Renal pelvis (tissue), 12 donors: Measurements from ENCODE around the gene SELENOP. TPM values are rescaled to one million over a fixed set of nuclear protein-coding genes. Genes with fewer than 3 reads are reported as not detected.
"Not testable (repeated sequence)": the region's sequence is repeated elsewhere in the genome, so short reads cannot be mapped to it uniquely, and the experiment has no call there.

Experiments
- DNase-seq: peaks from one replicate; pipeline ENCODE4 v3.0.0-alpha.2; 2013
- long read RNA-seq, 16 experiments: transcript quantifications; one replicate each; lab custom pipeline, GENCODE V29; 2026
- polyA plus RNA-seq, 3 donors: library from polyadenylated mRNA; unstranded; fragments of 120-200 nt; gene quantifications; one replicate each; pipeline ENCODE4 v1.2.1, GENCODE V29; 2013; ENCODE audit not compliant: insufficient read length in 3 of 3

The SELENOP gene
- 100 to 1,000 TPM; 416 to 470 (median 425) TPM for polyA plus RNA-seq
- long read RNA-seq, donor 1, transcript SELENOP-202 (3 exons, 799 nt), result minor isoform, 28 of 238 reads
- long read RNA-seq, donor 1, transcript SELENOP-214 (5 exons, 2,243 nt), result major isoform, 172 of 238 reads
- long read RNA-seq, donor 1, transcript SELENOP-213 (3 exons, 653 nt), result minor isoform, 8 of 238 reads
- long read RNA-seq, donor 1, partial matches to known transcripts, result 10 of 238 reads
- long read RNA-seq, donor 1, other reads (novel, unspliced or antisense), result 11 of 238 reads
- long read RNA-seq, donor 2, transcript SELENOP-214 (5 exons, 2,243 nt), result major isoform, 215 of 297 reads
- long read RNA-seq, donor 2, transcript SELENOP-202 (3 exons, 799 nt), result minor isoform, 36 of 297 reads
- long read RNA-seq, donor 2, transcript SELENOP-209 (6 exons, 1,853 nt), result minor isoform, 5 of 297 reads
- long read RNA-seq, donor 2, transcript SELENOP-205 (2 exons, 606 nt), result minor isoform, 8 of 297 reads
- long read RNA-seq, donor 2, partial matches to known transcripts, result 8 of 297 reads
- long read RNA-seq, donor 2, other reads (novel, unspliced or antisense), result 18 of 297 reads
- long read RNA-seq, donor 3, transcript SELENOP-214 (5 exons, 2,243 nt), result major isoform, 128 of 184 reads
- long read RNA-seq, donor 3, transcript SELENOP-202 (3 exons, 799 nt), result minor isoform, 22 of 184 reads
- long read RNA-seq, donor 3, transcript SELENOP-213 (3 exons, 653 nt), result minor isoform, 6 of 184 reads
- long read RNA-seq, donor 3, partial matches to known transcripts, result 14 of 184 reads
- long read RNA-seq, donor 3, other reads (novel, unspliced or antisense), result 6 of 184 reads
- long read RNA-seq, donor 4, transcript SELENOP-213 (3 exons, 653 nt), result minor isoform, 7 of 279 reads
- long read RNA-seq, donor 4, transcript SELENOP-209 (6 exons, 1,853 nt), result minor isoform, 5 of 279 reads
- long read RNA-seq, donor 4, transcript SELENOP-202 (3 exons, 799 nt), result minor isoform, 30 of 279 reads
- long read RNA-seq, donor 4, transcript SELENOP-214 (5 exons, 2,243 nt), result major isoform, 211 of 279 reads
- long read RNA-seq, donor 4, partial matches to known transcripts, result 18 of 279 reads
- long read RNA-seq, donor 4, other reads (novel, unspliced or antisense), result 6 of 279 reads
- long read RNA-seq, donor 5, full-length matches to known transcripts, result 123 of 131 reads
- long read RNA-seq, donor 5, partial matches to known transcripts, result 8 of 131 reads
- long read RNA-seq, donor 5, other reads (novel, unspliced or antisense), result 0 of 131 reads
- long read RNA-seq, donor 6, transcript SELENOP-202 (3 exons, 799 nt), result minor isoform, 31 of 250 reads
- long read RNA-seq, donor 6, transcript SELENOP-209 (6 exons, 1,853 nt), result minor isoform, 5 of 250 reads
- long read RNA-seq, donor 6, transcript SELENOP-214 (5 exons, 2,243 nt), result major isoform, 186 of 250 reads
- long read RNA-seq, donor 6, partial matches to known transcripts, result 14 of 250 reads
- long read RNA-seq, donor 6, other reads (novel, unspliced or antisense), result 5 of 250 reads
- long read RNA-seq, donor 7, transcript SELENOP-213 (3 exons, 653 nt), result minor isoform, 6 of 682 reads
- long read RNA-seq, donor 7, transcript SELENOP-214 (5 exons, 2,243 nt), result major isoform, 211 of 682 reads
- long read RNA-seq, donor 7, transcript SELENOP-202 (3 exons, 799 nt), result minor isoform, 30 of 682 reads
- long read RNA-seq, donor 7, transcript SELENOP-209 (6 exons, 1,853 nt), result minor isoform, 8 of 682 reads
- long read RNA-seq, donor 7, partial matches to known transcripts, result 417 of 682 reads
- long read RNA-seq, donor 7, other reads (novel, unspliced or antisense), result 6 of 682 reads
- long read RNA-seq, donor 8, transcript SELENOP-213 (3 exons, 653 nt), result minor isoform, 7 of 143 reads
- long read RNA-seq, donor 8, transcript SELENOP-214 (5 exons, 2,243 nt), result major isoform, 121 of 143 reads
- long read RNA-seq, donor 8, transcript SELENOP-202 (3 exons, 799 nt), result minor isoform, 11 of 143 reads
- long read RNA-seq, donor 8, partial matches to known transcripts, result 0 of 143 reads
- long read RNA-seq, donor 8, other reads (novel, unspliced or antisense), result 0 of 143 reads
- long read RNA-seq, donor 9, transcript SELENOP-213 (3 exons, 653 nt), result minor isoform, 6 of 338 reads
- long read RNA-seq, donor 9, transcript SELENOP-214 (5 exons, 2,243 nt), result major isoform, 253 of 338 reads
- long read RNA-seq, donor 9, transcript SELENOP-209 (6 exons, 1,853 nt), result minor isoform, 7 of 338 reads
- long read RNA-seq, donor 9, transcript SELENOP-202 (3 exons, 799 nt), result minor isoform, 24 of 338 reads
- long read RNA-seq, donor 9, partial matches to known transcripts, result 27 of 338 reads
- long read RNA-seq, donor 9, other reads (novel, unspliced or antisense), result 15 of 338 reads
- long read RNA-seq, donor 10, transcript SELENOP-202 (3 exons, 799 nt), result minor isoform, 30 of 250 reads
- long read RNA-seq, donor 10, transcript SELENOP-213 (3 exons, 653 nt), result minor isoform, 6 of 250 reads
- long read RNA-seq, donor 10, transcript SELENOP-214 (5 exons, 2,243 nt), result major isoform, 173 of 250 reads
- long read RNA-seq, donor 10, transcript SELENOP-205 (2 exons, 606 nt), result minor isoform, 5 of 250 reads
- long read RNA-seq, donor 10, partial matches to known transcripts, result 21 of 250 reads
- long read RNA-seq, donor 10, other reads (novel, unspliced or antisense), result 8 of 250 reads
- long read RNA-seq, donor 11, transcript SELENOP-214 (5 exons, 2,243 nt), result major isoform, 141 of 181 reads
- long read RNA-seq, donor 11, transcript SELENOP-213 (3 exons, 653 nt), result minor isoform, 5 of 181 reads
- long read RNA-seq, donor 11, transcript SELENOP-202 (3 exons, 799 nt), result minor isoform, 14 of 181 reads
- long read RNA-seq, donor 11, partial matches to known transcripts, result 10 of 181 reads
- long read RNA-seq, donor 11, other reads (novel, unspliced or antisense), result 5 of 181 reads
- long read RNA-seq, donor 12, transcript SELENOP-209 (6 exons, 1,853 nt), result minor isoform, 7 of 386 reads
- long read RNA-seq, donor 12, transcript SELENOP-205 (2 exons, 606 nt), result minor isoform, 9 of 386 reads
- long read RNA-seq, donor 12, transcript SELENOP-214 (5 exons, 2,243 nt), result major isoform, 272 of 386 reads
- long read RNA-seq, donor 12, transcript SELENOP-202 (3 exons, 799 nt), result minor isoform, 37 of 386 reads
- long read RNA-seq, donor 12, partial matches to known transcripts, result 36 of 386 reads
- long read RNA-seq, donor 12, other reads (novel, unspliced or antisense), result 18 of 386 reads
- long read RNA-seq, donor 13, full-length matches to known transcripts, result 103 of 116 reads
- long read RNA-seq, donor 13, partial matches to known transcripts, result 13 of 116 reads
- long read RNA-seq, donor 13, other reads (novel, unspliced or antisense), result 0 of 116 reads
- long read RNA-seq, donor 14, transcript SELENOP-202 (3 exons, 799 nt), result minor isoform, 42 of 396 reads
- long read RNA-seq, donor 14, transcript SELENOP-213 (3 exons, 653 nt), result minor isoform, 10 of 396 reads
- long read RNA-seq, donor 14, transcript SELENOP-205 (2 exons, 606 nt), result minor isoform, 7 of 396 reads
- long read RNA-seq, donor 14, transcript SELENOP-214 (5 exons, 2,243 nt), result major isoform, 254 of 396 reads
- long read RNA-seq, donor 14, partial matches to known transcripts, result 52 of 396 reads
- long read RNA-seq, donor 14, other reads (novel, unspliced or antisense), result 21 of 396 reads
- long read RNA-seq, donor 15, transcript SELENOP-213 (3 exons, 653 nt), result minor isoform, 10 of 486 reads
- long read RNA-seq, donor 15, transcript SELENOP-202 (3 exons, 799 nt), result minor isoform, 39 of 486 reads
- long read RNA-seq, donor 15, transcript SELENOP-209 (6 exons, 1,853 nt), result minor isoform, 8 of 486 reads
- long read RNA-seq, donor 15, transcript SELENOP-214 (5 exons, 2,243 nt), result major isoform, 370 of 486 reads
- long read RNA-seq, donor 15, partial matches to known transcripts, result 32 of 486 reads
- long read RNA-seq, donor 15, other reads (novel, unspliced or antisense), result 21 of 486 reads
- long read RNA-seq, donor 16, transcript SELENOP-202 (3 exons, 799 nt), result minor isoform, 21 of 277 reads
- long read RNA-seq, donor 16, transcript SELENOP-214 (5 exons, 2,243 nt), result major isoform, 220 of 277 reads
- long read RNA-seq, donor 16, transcript SELENOP-213 (3 exons, 653 nt), result minor isoform, 7 of 277 reads
- long read RNA-seq, donor 16, partial matches to known transcripts, result 17 of 277 reads
- long read RNA-seq, donor 16, other reads (novel, unspliced or antisense), result 7 of 277 reads

- DNase-seq, result peak; percentile 91
These were observed at the start of gene SELENOP for GRCh38 chr5:42811591-42812446. Gene SELENOP (minus strand): TSS chr5:42811892. CDS start chr5:42808353, 3,539 bp downstream.

- DNase-seq, result no peak
These were observed 47.0 kb upstream of the SELENOP start for GRCh38 chr5:42858687-42859086.

DNA sequence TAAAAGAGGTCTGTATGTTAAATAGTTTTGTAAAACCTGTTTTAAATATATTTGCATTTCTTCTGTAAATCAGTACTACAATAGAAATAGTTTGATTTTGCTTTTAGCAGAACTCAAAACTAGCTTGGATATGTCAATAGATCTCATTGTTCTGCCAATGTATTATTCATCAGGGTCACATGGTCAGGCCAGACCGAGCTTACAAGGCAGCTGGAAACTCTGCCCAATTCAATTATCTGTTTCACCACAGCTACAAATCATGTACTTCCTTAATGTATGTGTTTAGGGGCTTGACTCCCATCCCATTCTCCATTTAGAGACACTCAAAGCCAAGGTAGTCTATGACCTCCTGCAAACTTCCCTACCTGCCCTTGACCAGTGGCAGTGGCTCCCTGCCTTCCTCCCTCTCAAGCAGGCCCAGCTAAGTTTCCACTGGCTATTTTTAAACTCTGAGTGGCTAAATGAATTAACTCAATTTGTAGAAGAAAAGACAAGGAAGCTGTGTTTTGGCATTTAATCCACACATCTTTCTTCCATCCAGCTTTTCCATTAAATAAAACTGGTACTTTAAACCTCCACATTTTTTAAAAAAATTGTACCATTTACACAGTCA lies 46.4 kb upstream of the SELENOP start:
- DNase-seq, result no peak

DNA sequence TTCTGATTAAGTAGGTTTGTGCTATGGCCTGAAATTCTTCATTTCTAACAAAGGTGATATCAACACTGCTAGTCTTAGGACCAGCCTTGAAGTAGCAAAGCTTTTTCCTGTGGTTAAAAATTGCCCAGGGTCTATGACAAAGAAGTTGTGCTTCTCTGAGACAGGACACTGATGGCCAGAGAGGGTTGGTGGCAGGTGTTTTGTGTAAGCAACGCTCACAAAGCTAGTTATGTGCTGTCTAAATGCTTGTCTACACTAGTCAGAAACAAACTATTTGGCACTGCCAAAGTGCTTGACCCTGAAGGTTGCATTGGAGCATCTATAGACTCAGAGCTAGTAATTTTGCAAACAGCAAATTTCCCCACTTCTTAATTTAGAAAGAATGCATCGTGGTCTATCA lies 44.1 kb upstream of the SELENOP start:
- no peak for DNase-seq

DNA sequence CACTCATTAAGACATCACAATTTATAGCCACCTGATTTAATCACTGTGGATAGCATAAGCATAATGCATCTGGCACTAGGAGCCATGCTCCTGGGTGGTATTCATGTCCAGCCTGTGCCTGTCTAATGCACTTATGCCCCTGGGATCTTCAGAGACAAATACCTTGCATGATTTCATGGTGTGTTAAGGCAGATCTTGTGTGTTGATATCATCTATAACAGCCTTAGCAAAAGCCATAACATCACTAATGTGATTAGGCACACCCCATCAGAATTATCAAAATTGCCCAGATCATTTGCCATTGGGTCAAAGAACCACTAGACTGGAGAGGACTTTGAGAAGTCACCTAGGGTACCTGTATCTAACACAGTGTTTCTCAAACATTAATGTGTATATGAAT lies 43.7 kb upstream of the SELENOP start:
- DNase-seq, result no peak

DNA sequence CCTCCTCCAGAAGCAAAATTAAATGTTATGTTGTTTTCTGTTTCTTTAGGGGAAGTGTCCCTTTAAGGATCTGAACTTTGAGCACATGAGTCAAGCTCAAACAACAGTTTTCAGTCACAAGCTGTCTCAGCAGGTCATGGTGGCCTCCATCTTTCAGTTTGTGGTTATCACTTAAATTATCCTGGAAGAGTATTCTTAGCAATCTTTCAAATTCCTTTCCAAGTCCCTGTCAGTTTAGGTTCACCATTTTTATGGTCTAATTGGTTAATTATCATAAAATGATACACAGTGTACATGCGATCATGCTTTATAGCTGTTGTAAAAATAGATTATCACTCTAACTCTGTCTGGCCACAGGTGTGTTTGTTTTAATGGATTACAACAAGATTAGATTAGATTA lies 43.1 kb upstream of the SELENOP start:
- DNase-seq, result no peak

DNA sequence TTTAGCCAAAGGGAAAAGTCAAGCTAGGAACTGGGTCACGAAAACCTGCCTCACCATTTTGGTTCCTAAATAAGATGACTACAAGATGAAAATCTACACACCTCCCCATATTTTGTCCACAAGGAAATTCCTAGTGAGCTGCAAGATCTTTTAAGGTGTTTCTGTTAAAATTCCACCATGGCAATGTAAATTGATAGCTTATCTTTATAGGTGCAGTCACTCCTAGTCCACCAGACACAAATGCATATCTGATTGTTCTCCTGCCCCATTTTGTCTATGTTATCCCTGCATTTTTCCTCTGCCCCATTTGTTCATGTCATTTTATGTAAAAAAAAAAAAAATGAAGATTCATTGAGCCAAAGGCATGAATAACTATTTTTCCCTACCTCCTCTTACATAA lies 41.1 kb upstream of the SELENOP start:
- DNase-seq, result no peak

DNA sequence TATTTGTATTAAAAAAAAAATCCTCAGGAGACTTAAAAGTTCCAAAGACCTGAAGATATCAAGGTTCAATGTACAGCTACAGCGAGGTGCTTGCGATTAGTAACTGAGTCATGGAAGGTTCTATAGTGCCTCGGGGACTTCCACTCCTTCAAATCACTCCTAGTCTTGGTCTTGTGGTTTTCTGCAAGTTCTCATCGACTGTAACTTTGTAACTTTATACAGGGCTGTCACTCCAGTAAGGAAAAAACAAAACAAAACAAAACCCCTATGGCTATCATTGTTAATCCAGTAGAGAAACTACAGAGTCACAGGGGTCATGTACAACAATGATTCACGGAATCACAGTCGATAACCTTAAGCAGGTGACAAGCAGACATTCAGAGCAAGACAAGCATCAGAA lies 39.8 kb upstream of the SELENOP start:
- no peak for DNase-seq

DNA sequence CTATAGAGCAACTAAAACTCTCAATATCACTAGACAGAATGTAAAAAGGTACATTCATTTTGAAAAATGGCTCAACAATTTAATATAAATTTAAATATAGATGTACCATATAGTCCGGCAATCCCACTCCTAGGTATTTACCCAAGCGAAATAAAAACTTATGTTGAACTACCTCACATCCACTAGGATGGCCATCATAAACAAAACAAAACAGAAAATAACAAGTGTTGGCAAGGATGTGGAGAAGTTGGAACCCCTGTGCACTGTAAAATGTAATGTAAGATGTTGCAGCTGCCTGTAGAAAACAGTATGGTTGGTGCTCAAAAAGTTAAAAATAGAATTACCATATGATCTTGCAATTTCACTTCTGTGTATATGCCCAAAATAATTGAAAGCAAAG lies 36.9 kb upstream of the SELENOP start:
- no peak for DNase-seq

- not testable (repeated sequence) for DNase-seq
These were observed 32.7 kb upstream of the SELENOP start for GRCh38 chr5:42844408-42844807.

DNA sequence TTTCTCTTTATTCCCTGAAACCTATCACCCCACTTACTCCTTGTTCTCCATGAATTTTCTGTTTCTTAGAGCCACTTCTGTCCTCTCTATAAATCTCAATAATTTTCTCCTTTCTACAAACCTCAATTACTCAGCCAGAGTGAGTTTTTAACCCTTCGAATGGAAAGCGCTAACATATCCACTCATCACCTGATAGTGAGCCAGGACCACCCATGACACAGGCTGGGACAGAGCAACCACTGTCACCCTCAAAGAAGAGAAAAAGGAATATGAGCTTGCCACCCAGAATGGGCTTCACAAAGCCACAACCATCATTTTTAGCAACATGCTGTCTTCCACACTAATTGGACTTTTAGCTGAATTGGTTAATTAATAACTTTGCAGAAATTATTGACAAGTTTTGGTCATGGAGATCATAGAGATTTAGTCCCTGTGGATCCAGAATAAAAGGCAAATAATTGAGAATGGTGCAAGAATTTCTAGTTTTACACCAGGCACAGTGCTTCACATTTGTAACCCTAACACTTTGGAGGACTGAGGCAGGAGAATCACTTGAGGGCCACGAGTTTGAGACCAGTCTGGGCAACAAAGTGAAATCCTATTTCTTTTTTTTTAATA lies 32.1 kb upstream of the SELENOP start:
- DNase-seq, result no peak

DNA sequence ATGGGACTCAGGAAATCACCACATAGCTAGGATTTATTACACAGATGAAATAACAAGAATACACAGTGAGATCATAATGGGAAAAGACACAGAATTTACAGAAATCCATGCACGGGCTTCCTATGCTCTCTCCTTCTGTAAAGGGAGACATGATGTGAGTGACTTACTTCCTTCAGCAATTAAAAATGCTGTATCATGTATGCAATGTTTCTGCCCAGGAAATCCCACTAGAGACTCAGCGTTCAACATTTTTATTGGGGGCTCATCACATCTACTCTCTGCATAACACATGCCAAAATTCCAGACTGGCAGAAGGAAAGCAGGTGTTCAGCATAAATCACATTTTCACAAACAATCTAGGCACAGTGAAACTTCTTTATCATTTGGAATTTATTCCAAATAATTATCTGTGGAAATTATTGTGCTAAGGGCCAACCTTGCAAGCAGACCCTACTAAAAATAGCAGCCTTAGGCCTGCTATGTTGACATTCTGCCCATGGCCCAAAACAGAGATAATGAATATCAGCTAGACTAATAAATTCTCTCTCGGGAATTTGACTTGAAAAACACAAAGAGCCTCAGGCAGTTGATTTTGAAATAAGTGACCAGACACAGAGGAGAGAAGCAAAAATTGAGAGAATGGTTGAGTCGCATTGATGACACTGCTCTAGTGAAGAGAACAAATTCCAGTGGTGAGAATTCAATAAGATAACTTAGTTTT lies 31.4 kb upstream of the SELENOP start:
- DNase-seq, result peak; percentile 29
